Fibroblast of skin of back (primary cell): Measurements from ENCODE around the gene PPP2R5B.
"Not testable (repeated sequence)": the region's sequence is repeated elsewhere in the genome, so short reads cannot be mapped to it uniquely, and the experiment has no call there.

Source experiments
- DNase-seq: peaks from one replicate; pipeline ENCODE4 v3.0.0-alpha.2; 2013

The PPP2R5B gene

GRCh38 chr11:64930340-64930739 is 5.9 kb downstream of the PPP2R5B start:
- DNase-seq, result no peak

GRCh38 chr11:64931290-64931689 is 6.8 kb downstream of the PPP2R5B start:
- no peak for DNase-seq

GRCh38 chr11:64932324-64932723 is 7.8 kb downstream of the PPP2R5B start:
- no peak for DNase-seq

- no peak for DNase-seq
Measured at GRCh38 chr11:64933213-64933934, 8.9 kb downstream of the PPP2R5B start.

GRCh38 chr11:64933935-64934681 is 9.6 kb downstream of the PPP2R5B start:
- DNase-seq, result no peak

- DNase-seq, result no peak
Measured at GRCh38 chr11:64934682-64935358, 10.3 kb downstream of the PPP2R5B start.

- DNase-seq, result peak; percentile 28
Measured at GRCh38 chr11:64935359-64936081, 11.0 kb downstream of the PPP2R5B start, which contains the start of gene GPHA2. TSS of gene GPHA2 (minus strand) at chr11:64935893. CDS start at chr11:64935460, 433 bp downstream.

- DNase-seq, result no peak
Measured at GRCh38 chr11:64936539-64936938, 12.1 kb downstream of the PPP2R5B start.

- no peak for DNase-seq
Measured at GRCh38 chr11:64947208-64947814, 22.8 kb downstream of the PPP2R5B start.

- no peak for DNase-seq
Measured at GRCh38 chr11:64951529-64951928, 27.0 kb downstream of the PPP2R5B start.

GRCh38 chr11:64954201-64954600 is 29.7 kb downstream of the PPP2R5B start:
- no peak for DNase-seq

- no peak for DNase-seq
Measured at GRCh38 chr11:64959498-64959897, 35.0 kb downstream of the PPP2R5B start.

GRCh38 chr11:64960719-64961118 is 36.2 kb downstream of the PPP2R5B start:
- DNase-seq, result no peak

GRCh38 chr11:64963072-64963631 is 38.7 kb downstream of the PPP2R5B start:
- DNase-seq, result no peak

GRCh38 chr11:64967375-64967774 is 42.9 kb downstream of the PPP2R5B start:
- no peak for DNase-seq

- peak; percentile 85 for DNase-seq
Measured at GRCh38 chr11:64969209-64969608, 44.7 kb downstream of the PPP2R5B start.

GRCh38 chr11:64970731-64971151 is 46.3 kb downstream of the PPP2R5B start:
- DNase-seq, result no peak

- peak; percentile 76 for DNase-seq
Measured at GRCh38 chr11:64971421-64972233, 47.1 kb downstream of the PPP2R5B start, which contains the start of gene MAJIN. TSS of gene MAJIN (minus strand) at chr11:64972108. CDS start at chr11:64959405, 12,703 bp downstream.

- DNase-seq, result no peak
Measured at GRCh38 chr11:64974124-64974523, 49.6 kb downstream of the PPP2R5B start.

GRCh38 chr11:64976651-64977050 is 52.2 kb downstream of the PPP2R5B start:
- DNase-seq, result no peak

- not testable (repeated sequence) for DNase-seq
Measured at GRCh38 chr11:64983339-64983738, 58.9 kb downstream of the PPP2R5B start.
